Measurements from ENCODE around the gene BCL11A.

DNA sequence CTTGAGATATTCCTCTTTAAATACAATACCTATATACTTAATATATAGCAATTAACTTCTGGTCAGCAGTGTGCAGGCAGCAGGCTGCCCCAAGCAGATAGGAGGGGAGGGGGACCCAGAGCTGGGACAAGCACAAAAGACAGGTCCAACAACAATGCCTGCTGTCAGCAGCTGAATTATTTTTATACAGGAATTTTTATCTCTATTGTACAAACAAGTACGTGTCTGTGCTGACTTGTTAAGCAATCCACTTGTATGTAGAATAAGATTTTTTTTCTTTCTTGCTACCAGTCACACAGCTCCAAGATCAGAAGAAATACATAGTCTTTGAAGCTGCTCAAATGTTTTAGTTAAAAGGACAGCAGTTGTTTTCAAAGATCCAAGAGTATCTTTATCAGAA lies 16.7 kb downstream of the BCL11A start:
- TF ChIP-seq, protein P1, sequence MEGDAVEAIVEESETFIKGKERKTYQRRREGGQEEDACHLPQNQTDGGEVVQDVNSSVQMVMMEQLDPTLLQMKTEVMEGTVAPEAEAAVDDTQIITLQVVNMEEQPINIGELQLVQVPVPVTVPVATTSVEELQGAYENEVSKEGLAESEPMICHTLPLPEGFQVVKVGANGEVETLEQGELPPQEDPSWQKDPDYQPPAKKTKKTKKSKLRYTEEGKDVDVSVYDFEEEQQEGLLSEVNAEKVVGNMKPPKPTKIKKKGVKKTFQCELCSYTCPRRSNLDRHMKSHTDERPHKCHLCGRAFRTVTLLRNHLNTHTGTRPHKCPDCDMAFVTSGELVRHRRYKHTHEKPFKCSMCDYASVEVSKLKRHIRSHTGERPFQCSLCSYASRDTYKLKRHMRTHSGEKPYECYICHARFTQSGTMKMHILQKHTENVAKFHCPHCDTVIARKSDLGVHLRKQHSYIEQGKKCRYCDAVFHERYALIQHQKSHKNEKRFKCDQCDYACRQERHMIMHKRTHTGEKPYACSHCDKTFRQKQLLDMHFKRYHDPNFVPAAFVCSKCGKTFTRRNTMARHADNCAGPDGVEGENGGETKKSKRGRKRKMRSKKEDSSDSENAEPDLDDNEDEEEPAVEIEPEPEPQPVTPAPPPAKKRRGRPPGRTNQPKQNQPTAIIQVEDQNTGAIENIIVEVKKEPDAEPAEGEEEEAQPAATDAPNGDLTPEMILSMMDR (IDR thresholded peaks at IDR 0.05): no peak
- no peak for TF ChIP-seq EP300 (IDR thresholded peaks at IDR 0.05)
- TF ChIP-seq, protein P2, sequence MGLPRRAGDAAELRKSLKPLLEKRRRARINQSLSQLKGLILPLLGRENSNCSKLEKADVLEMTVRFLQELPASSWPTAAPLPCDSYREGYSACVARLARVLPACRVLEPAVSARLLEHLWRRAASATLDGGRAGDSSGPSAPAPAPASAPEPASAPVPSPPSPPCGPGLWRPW (IDR thresholded peaks at IDR 0.05): no peak
- no peak for TF ChIP-seq RFX5 (IDR thresholded peaks at IDR 0.05)
- TF ChIP-seq, protein P3, sequence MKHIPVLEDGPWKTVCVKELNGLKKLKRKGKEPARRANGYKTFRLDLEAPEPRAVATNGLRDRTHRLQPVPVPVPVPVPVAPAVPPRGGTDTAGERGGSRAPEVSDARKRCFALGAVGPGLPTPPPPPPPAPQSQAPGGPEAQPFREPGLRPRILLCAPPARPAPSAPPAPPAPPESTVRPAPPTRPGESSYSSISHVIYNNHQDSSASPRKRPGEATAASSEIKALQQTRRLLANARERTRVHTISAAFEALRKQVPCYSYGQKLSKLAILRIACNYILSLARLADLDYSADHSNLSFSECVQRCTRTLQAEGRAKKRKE (CRISPR knock-in tag; IDR thresholded peaks at IDR 0.05; ENCODE audit: low read depth): no peak
- no peak for TF ChIP-seq KDM5A (IDR thresholded peaks at IDR 0.05)
- TF ChIP-seq, protein P4, sequence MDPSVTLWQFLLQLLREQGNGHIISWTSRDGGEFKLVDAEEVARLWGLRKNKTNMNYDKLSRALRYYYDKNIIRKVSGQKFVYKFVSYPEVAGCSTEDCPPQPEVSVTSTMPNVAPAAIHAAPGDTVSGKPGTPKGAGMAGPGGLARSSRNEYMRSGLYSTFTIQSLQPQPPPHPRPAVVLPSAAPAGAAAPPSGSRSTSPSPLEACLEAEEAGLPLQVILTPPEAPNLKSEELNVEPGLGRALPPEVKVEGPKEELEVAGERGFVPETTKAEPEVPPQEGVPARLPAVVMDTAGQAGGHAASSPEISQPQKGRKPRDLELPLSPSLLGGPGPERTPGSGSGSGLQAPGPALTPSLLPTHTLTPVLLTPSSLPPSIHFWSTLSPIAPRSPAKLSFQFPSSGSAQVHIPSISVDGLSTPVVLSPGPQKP (IDR thresholded peaks at IDR 0.05; ENCODE audit: low read depth, low read length): no peak
- TF ChIP-seq JUN (IDR thresholded peaks at IDR 0.05): no peak
